Duodenal mucosa (tissue), 2 donors: Measurements from ENCODE around the gene REC8.
A peak's percentile ranks its signal among the peaks of the same experiment; 100 is the strongest.
"Not testable (repeated sequence)": the region's sequence is repeated elsewhere in the genome, so short reads cannot be mapped to it uniquely, and the experiment has no call there.

Source experiments
- H3K27ac ChIP-seq: one replicate; pipeline ENCODE4 v1.7.0; 2013; ENCODE audit warnings: low read depth, low read length
- H3K27me3 ChIP-seq, 2 donors: one replicate each; pipeline ENCODE4 v1.7.0; 2013; ENCODE audit warnings: low read length in 2 of 2, control low read depth in 1 of 2; ENCODE audit not compliant: insufficient read depth in 2 of 2, control insufficient read depth in 1 of 2
- H3K36me3 ChIP-seq, 2 donors: one replicate each; pipeline ENCODE4 v1.7.0; 2013; ENCODE audit warnings: low read length in 2 of 2, control low read depth in 1 of 2; ENCODE audit not compliant: insufficient read depth in 2 of 2, control insufficient read depth in 1 of 2
- H3K4me1 ChIP-seq, 2 donors: one replicate each; pipeline ENCODE4 v1.7.0; 2013; ENCODE audit warnings: low read length in 2 of 2, control low read depth in 1 of 2; ENCODE audit not compliant: insufficient read depth in 2 of 2, control insufficient read depth in 1 of 2
- H3K4me3 ChIP-seq, 2 donors: one replicate each; pipeline ENCODE4 v1.7.0; 2013; ENCODE audit warnings: low read length in 2 of 2, low read depth in 1 of 2
- H3K9ac ChIP-seq, 2 donors: one replicate each; pipeline ENCODE4 v1.7.0; 2013; ENCODE audit warnings: low read length in 2 of 2, low read depth in 1 of 2
- H3K9me3 ChIP-seq, 2 donors: one replicate each; pipeline ENCODE4 v1.7.0; 2013; ENCODE audit warnings: low read length in 2 of 2, control low read depth in 1 of 2; ENCODE audit not compliant: control insufficient read depth in 1 of 2

Gene REC8

GRCh38 chr14:24202538-24202937 lies 30.7 kb downstream of the REC8 start:
- H3K9me3 ChIP-seq, H3K27me3 ChIP-seq, H3K27ac ChIP-seq, H3K4me1 ChIP-seq, H3K9ac ChIP-seq, H3K4me3 ChIP-seq: not testable (repeated sequence)
- H3K36me3 ChIP-seq: peaks cover 19 to 37% of the 10 kb centered on the region in 2 donors

DNA sequence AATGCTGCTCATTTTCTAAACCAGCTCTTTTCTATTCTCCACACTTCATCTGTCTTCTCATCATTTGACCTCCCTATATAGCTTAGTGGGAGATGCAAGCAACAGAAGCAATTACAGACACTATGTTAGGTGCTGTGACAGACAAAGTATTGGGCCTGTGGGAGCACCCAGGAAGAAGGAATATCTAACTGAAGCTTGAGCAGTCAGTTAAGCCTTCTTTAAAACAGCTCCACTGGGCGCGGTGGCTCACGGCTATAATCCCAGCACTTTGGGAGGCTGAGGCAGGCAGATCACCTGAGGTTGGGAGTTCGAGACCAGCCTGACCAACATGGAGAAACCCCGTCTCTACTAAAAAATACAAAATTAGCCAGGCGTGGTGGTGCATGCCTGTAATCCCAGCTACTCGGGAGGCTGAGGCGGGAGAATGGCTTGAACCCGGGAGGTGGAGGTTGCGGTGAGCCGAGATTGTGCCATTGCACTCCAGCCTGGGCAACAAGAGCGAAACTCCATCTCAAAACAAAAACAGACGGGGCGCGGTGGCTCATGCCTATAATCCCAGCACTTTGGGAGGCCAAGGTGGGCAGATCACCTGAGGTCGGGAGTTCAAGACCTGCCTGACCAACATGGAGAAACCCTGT lies 31.5 kb downstream of the REC8 start:
- not testable (repeated sequence) for H3K4me3 ChIP-seq, H3K9ac ChIP-seq, H3K4me1 ChIP-seq, H3K9me3 ChIP-seq, H3K27me3 ChIP-seq, H3K27ac ChIP-seq
- peaks cover 28 to 45% of the 10 kb centered on the region in 2 donors for H3K36me3 ChIP-seq

GRCh38 chr14:24204163-24205146 lies 32.6 kb downstream of the REC8 start:
- Histone ChIP-seq H3K27me3 (no peaks in the 10 kb centered on the region), H3K36me3 (peaks cover 31 to 55% of the 10 kb centered on the region in 2 donors), H3K4me3 (no peak overlapping the region), H3K4me1 (no peaks in the 10 kb centered on the region), H3K9ac (no peak overlapping the region), H3K27ac (no peak overlapping the region), H3K9me3 (no peaks in the 10 kb centered on the region)

- Histone ChIP-seq H3K36me3 (peaks cover 41 to 72% of the 10 kb centered on the region in 2 donors), H3K9ac (no peak overlapping the region), H3K9me3 (no peaks in the 10 kb centered on the region), H3K4me3 (no peak overlapping the region), H3K4me1 (no peaks in the 10 kb centered on the region), H3K27ac (no peak overlapping the region), H3K27me3 (no peaks in the 10 kb centered on the region)
Observed at GRCh38 chr14:24206260-24207103, 34.6 kb downstream of the REC8 start.

- no peak overlapping the region for H3K4me3 ChIP-seq
- H3K36me3 ChIP-seq: peaks cover 41 to 72% of the 10 kb centered on the region in 2 donors
- no peak overlapping the region for H3K27ac ChIP-seq
- no peaks in the 10 kb centered on the region for H3K4me1 ChIP-seq
- H3K9ac ChIP-seq: no peak overlapping the region
- H3K9me3 ChIP-seq: no peaks in the 10 kb centered on the region
- no peaks in the 10 kb centered on the region for H3K27me3 ChIP-seq
Observed at GRCh38 chr14:24207104-24207551, 35.2 kb downstream of the REC8 start.

- no peak overlapping the region for H3K9ac ChIP-seq
- H3K4me3 ChIP-seq: no peak overlapping the region
- no peak overlapping the region for H3K27ac ChIP-seq
- no peaks in the 10 kb centered on the region for H3K4me1 ChIP-seq
- H3K27me3 ChIP-seq: no peaks in the 10 kb centered on the region
- H3K9me3 ChIP-seq: no peaks in the 10 kb centered on the region
- peaks cover 41 to 72% of the 10 kb centered on the region in 2 donors for H3K36me3 ChIP-seq
Observed at GRCh38 chr14:24207625-24208024, 35.7 kb downstream of the REC8 start.

- H3K9ac ChIP-seq: no peak overlapping the region
- H3K4me1 ChIP-seq: peaks cover 14 to 20% of the 10 kb centered on the region in 2 donors
- no peaks in the 10 kb centered on the region for H3K9me3 ChIP-seq
Observed at GRCh38 chr14:24211311-24211710, 39.4 kb downstream of the REC8 start.

GRCh38 chr14:24212924-24213865 lies 41.3 kb downstream of the REC8 start, which contains the start of gene CHMP4A:
CHMP4A (minus strand) TSS chr14:24213488; CDS start chr14:24213439, 49 bp downstream.
- Histone ChIP-seq H3K9ac (peak within 1 kb of the TSS; percentile 90 to 95), H3K4me1 (peaks cover 16 to 21% of the 10 kb centered on the region in 2 donors), H3K27me3 (no peaks in the 10 kb centered on the region), H3K9me3 (no peaks in the 10 kb centered on the region), H3K36me3 (peaks cover 16 to 42% of the 10 kb centered on the region in 2 donors), H3K27ac (peak within 1 kb of the TSS; percentile 97), H3K4me3 (peak within 1 kb of the TSS; percentile 78 to 93)

More at GRCh38 chr14:24211311-24211710, 39.4 kb downstream of the REC8 start:
- H3K36me3 ChIP-seq: peaks cover 34 to 51% of the 10 kb centered on the region in 2 donors
- H3K27me3 ChIP-seq: no peaks in the 10 kb centered on the region
- H3K4me3 ChIP-seq: no peak overlapping the region
- no peak overlapping the region for H3K27ac ChIP-seq
